Thymus (tissue), 11 donors: ENCODE results near the gene SPRR1B. TPM values are rescaled to one million over a fixed set of nuclear protein-coding genes. Genes with fewer than 3 reads are reported as not detected.

Experiments used
- DNase-seq, 9 donors: peaks; one replicate each; pipeline ENCODE4 v3.0.0-alpha.2; 2013; ENCODE audit warnings: low spot score in 9 of 9, low read depth in 6 of 9, missing footprints in 1 of 9
- H3K27ac ChIP-seq, 2 donors: one replicate each; pipeline ENCODE4 v1.5.1; 2013; ENCODE audit warnings: control low read depth in 1 of 2, low read depth in 1 of 2, low read length in 1 of 2, mild to moderate bottlenecking in 1 of 2, moderate library complexity in 1 of 2
- H3K27me3 ChIP-seq, 2 donors: one replicate each; pipeline ENCODE4 v1.5.1; 2013; ENCODE audit warnings: low read length in 1 of 2; ENCODE audit not compliant: control insufficient read depth in 2 of 2, insufficient read depth in 1 of 2
- H3K36me3 ChIP-seq, 2 donors: one replicate each; pipeline ENCODE4 v1.5.1; 2013; ENCODE audit warnings: low read length in 1 of 2, mild to moderate bottlenecking in 1 of 2, moderate library complexity in 1 of 2; ENCODE audit not compliant: control insufficient read depth in 2 of 2, insufficient read depth in 2 of 2
- H3K4me1 ChIP-seq, 2 donors: one replicate each; pipeline ENCODE4 v1.5.1; 2013; ENCODE audit warnings: low read length in 2 of 2; ENCODE audit not compliant: control insufficient read depth in 2 of 2, insufficient read depth in 2 of 2
- H3K4me3 ChIP-seq, 2 donors: one replicate each; pipeline ENCODE4 v1.5.1; 2013; ENCODE audit warnings: low read length in 2 of 2, control low read depth in 1 of 2, mild to moderate bottlenecking in 1 of 2
- H3K9me3 ChIP-seq, 2 donors: one replicate each; pipeline ENCODE4 v1.5.1; 2013; ENCODE audit warnings: low read length in 1 of 2, mild to moderate bottlenecking in 1 of 2; ENCODE audit not compliant: control insufficient read depth in 2 of 2, insufficient read depth in 1 of 2
- WGBS: extraction: QIAGEN DNeasy Blood & Tissue Kit; methylation state at CpG from one replicate; pipeline ENCODE4 v1.1.7; 2013; 5-methylcytosine and 5-hydroxymethylcytosine counted together
- polyA plus RNA-seq: library from polyadenylated mRNA; stranded (reverse); fragments of 200-250 nt; gene quantifications from one replicate; pipeline ENCODE4 v1.2.3, GENCODE V29; 2013
- total RNA-seq: library from RNA; stranded (reverse); fragments of 120-200 nt; gene quantifications from one replicate; pipeline ENCODE4 v1.2.4, GENCODE V29; 2013
- donor health status: healthy.

The SPRR1B gene
- total and polyA plus RNA-seq, 2 donors = 1.2 to 132 TPM

GRCh38 chr1:153058826-153059784 is 28.1 kb downstream of the SPRR1B start:
- Histone ChIP-seq H3K27me3 (no peaks in the 10 kb centered on the region), H3K4me1 (no peaks in the 10 kb centered on the region), H3K27ac (no peak overlapping the region), H3K9me3 (no peaks in the 10 kb centered on the region), H3K36me3 (no peaks in the 10 kb centered on the region), H3K4me3 (no peak overlapping the region)
- 76% methylated on average over 6 of the region's 6 CpGs for WGBS
- no peak for DNase-seq

DNA sequence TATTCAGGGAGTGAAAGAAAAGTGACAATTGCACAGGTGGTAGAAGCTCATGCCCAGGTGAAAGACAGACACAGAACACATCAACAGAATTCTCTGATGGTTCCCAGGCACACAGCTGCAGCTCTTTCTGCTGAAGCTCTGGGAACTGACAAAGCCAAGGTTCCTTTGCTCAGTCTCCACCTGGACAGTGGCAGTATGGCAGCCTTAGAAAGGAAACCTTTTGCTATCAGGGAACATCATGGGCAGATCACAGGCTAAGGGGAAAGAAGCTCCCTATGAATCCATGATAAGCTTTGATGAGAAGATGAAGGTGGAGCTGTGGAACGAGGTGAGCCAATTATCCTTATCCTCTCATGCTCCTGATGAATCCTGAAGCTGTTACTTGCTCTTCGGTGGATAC is 39.2 kb downstream of the SPRR1B start:
- DNase-seq = no peak
- H3K27me3 ChIP-seq = no peaks in the 10 kb centered on the region
- no peak overlapping the region for H3K27ac ChIP-seq
- H3K4me1 ChIP-seq = no peaks in the 10 kb centered on the region
- WGBS = 82% methylated on average over 2 of the region's 2 CpGs
- no peaks in the 10 kb centered on the region for H3K36me3 ChIP-seq
- H3K4me3 ChIP-seq = no peak overlapping the region
- H3K9me3 ChIP-seq = no peaks in the 10 kb centered on the region

GRCh38 chr1:153071511-153071910 is 40.5 kb downstream of the SPRR1B start, which contains the start of gene SPRR2B:
TSS of gene SPRR2B (minus strand) at chr1:153071611. CDS start at chr1:153070839, 772 bp downstream.
- Histone ChIP-seq H3K4me3 (no peak within 1 kb of the TSS), H3K36me3 (no peaks in the 10 kb centered on the region), H3K27me3 (no peaks in the 10 kb centered on the region), H3K4me1 (no peaks in the 10 kb centered on the region), H3K9me3 (no peaks in the 10 kb centered on the region), H3K27ac (no peak within 1 kb of the TSS)
- 95% methylated on average over 2 of the region's 2 CpGs for WGBS
- DNase-seq = no peak

- Histone ChIP-seq H3K27ac (no peak overlapping the region), H3K36me3 (no peaks in the 10 kb centered on the region), H3K4me1 (no peaks in the 10 kb centered on the region), H3K9me3 (no peaks in the 10 kb centered on the region), H3K27me3 (no peaks in the 10 kb centered on the region), H3K4me3 (no peak overlapping the region)
- no peak for DNase-seq
- WGBS = 87% methylated on average over 5 of the region's 5 CpGs
These were observed 42.1 kb downstream of the SPRR1B start for GRCh38 chr1:153072806-153073726.

- Histone ChIP-seq H3K27me3 (no peaks in the 10 kb centered on the region), H3K4me3 (no peak overlapping the region)
- 97% methylated on average over 3 of the region's 3 CpGs for WGBS
These were observed 50.7 kb downstream of the SPRR1B start for GRCh38 chr1:153081736-153082135.

More at GRCh38 chr1:153081736-153082135, 50.7 kb downstream of the SPRR1B start:
- no peaks in the 10 kb centered on the region for H3K4me1 ChIP-seq
- DNase-seq = no peak
- no peak overlapping the region for H3K27ac ChIP-seq
- no peaks in the 10 kb centered on the region for H3K36me3 ChIP-seq
- no peaks in the 10 kb centered on the region for H3K9me3 ChIP-seq

Other genes with a start within 250 kb of the SPRR1B start
- not detected for gene LCE1E, start 244.9 kb upstream of the SPRR1B start, total RNA-seq
- 0.30 TPM for gene LCE1E, start 244.9 kb upstream of the SPRR1B start, polyA plus RNA-seq
- gene LCE1D, start 234.5 kb upstream of the SPRR1B start, total RNA-seq = not detected
- 0.27 TPM for gene LCE1D, start 234.5 kb upstream of the SPRR1B start, polyA plus RNA-seq
- 0.14 TPM for gene LCE1C, start 224.6 kb upstream of the SPRR1B start, total RNA-seq
- 3.0 TPM for gene LCE1C, start 224.6 kb upstream of the SPRR1B start, polyA plus RNA-seq
- not detected for gene LCE1B, start 219.2 kb upstream of the SPRR1B start, total RNA-seq
- gene LCE1B, start 219.2 kb upstream of the SPRR1B start, polyA plus RNA-seq = 0.68 TPM
- gene LCE1A, start 203.7 kb upstream of the SPRR1B start, total RNA-seq = not detected
- 1.0 TPM for gene LCE1A, start 203.7 kb upstream of the SPRR1B start, polyA plus RNA-seq
- not detected for gene LCE6A, start 188.3 kb upstream of the SPRR1B start, total RNA-seq
- 1.1 TPM for gene LCE6A, start 188.3 kb upstream of the SPRR1B start, polyA plus RNA-seq
- not detected for gene LCE7A, start 171.2 kb upstream of the SPRR1B start, total RNA-seq
- gene LCE7A, start 171.2 kb upstream of the SPRR1B start, polyA plus RNA-seq = 0.32 TPM
- gene SMCP, start 152.9 kb upstream of the SPRR1B start, total RNA-seq = not detected
- gene SMCP, start 152.9 kb upstream of the SPRR1B start, polyA plus RNA-seq = 0.30 TPM
- 0.57 TPM for gene IVL, start 122.7 kb upstream of the SPRR1B start, total RNA-seq
- 16.6 TPM for gene IVL, start 122.7 kb upstream of the SPRR1B start, polyA plus RNA-seq
- gene SPRR5, start 84.0 kb upstream of the SPRR1B start, total RNA-seq = not detected
- gene SPRR5, start 84.0 kb upstream of the SPRR1B start, polyA plus RNA-seq = 0.37 TPM
- not detected for gene SPRR4, start 60.6 kb upstream of the SPRR1B start, total RNA-seq
- 2.1 TPM for gene SPRR4, start 60.6 kb upstream of the SPRR1B start, polyA plus RNA-seq
- gene SPRR1A, start 47.1 kb upstream of the SPRR1B start, total RNA-seq = not detected
- 41.1 TPM for gene SPRR1A, start 47.1 kb upstream of the SPRR1B start, polyA plus RNA-seq
- gene SPRR3, start 29.5 kb upstream of the SPRR1B start, total RNA-seq = 0.28 TPM
- gene SPRR3, start 29.5 kb upstream of the SPRR1B start, polyA plus RNA-seq = 9.7 TPM
- gene SPRR2D, start 9.9 kb downstream of the SPRR1B start, total RNA-seq = 0.19 TPM
- 36.9 TPM for gene SPRR2D, start 9.9 kb downstream of the SPRR1B start, polyA plus RNA-seq
- 0.28 TPM for gene SPRR2A, start 26.3 kb downstream of the SPRR1B start, total RNA-seq
- gene SPRR2A, start 26.3 kb downstream of the SPRR1B start, polyA plus RNA-seq = 6.5 TPM
- gene SPRR2B, start 40.4 kb downstream of the SPRR1B start, total RNA-seq = not detected
- 3.1 TPM for gene SPRR2B, start 40.4 kb downstream of the SPRR1B start, polyA plus RNA-seq
- gene SPRR2E, start 63.3 kb downstream of the SPRR1B start, total RNA-seq = not detected
- gene SPRR2E, start 63.3 kb downstream of the SPRR1B start, polyA plus RNA-seq = 14.2 TPM
- 0.09 TPM for gene SPRR2F, start 82.3 kb downstream of the SPRR1B start, total RNA-seq
- 0.94 TPM for gene SPRR2F, start 82.3 kb downstream of the SPRR1B start, polyA plus RNA-seq
- 0.19 TPM for gene SPRR2G, start 119.7 kb downstream of the SPRR1B start, total RNA-seq
- 14.7 TPM for gene SPRR2G, start 119.7 kb downstream of the SPRR1B start, polyA plus RNA-seq
- not detected for gene LELP1, start 172.2 kb downstream of the SPRR1B start, total RNA-seq
- gene LELP1, start 172.2 kb downstream of the SPRR1B start, polyA plus RNA-seq = 0.11 TPM
- 0.33 TPM for gene PRR9, start 186.4 kb downstream of the SPRR1B start, total RNA-seq
- gene PRR9, start 186.4 kb downstream of the SPRR1B start, polyA plus RNA-seq = 3.1 TPM
- 0.33 TPM for gene LORICRIN, start 228.5 kb downstream of the SPRR1B start, total RNA-seq
- gene LORICRIN, start 228.5 kb downstream of the SPRR1B start, polyA plus RNA-seq = 8.6 TPM